ENCODE measurements around the gene DAGLB.
A peak's percentile ranks its signal among the peaks of the same experiment; 100 is the strongest.
"Not testable (repeated sequence)": the region's sequence is repeated elsewhere in the genome, so short reads cannot be mapped to it uniquely, and the experiment has no call there.

DAGLB gene, protein sequence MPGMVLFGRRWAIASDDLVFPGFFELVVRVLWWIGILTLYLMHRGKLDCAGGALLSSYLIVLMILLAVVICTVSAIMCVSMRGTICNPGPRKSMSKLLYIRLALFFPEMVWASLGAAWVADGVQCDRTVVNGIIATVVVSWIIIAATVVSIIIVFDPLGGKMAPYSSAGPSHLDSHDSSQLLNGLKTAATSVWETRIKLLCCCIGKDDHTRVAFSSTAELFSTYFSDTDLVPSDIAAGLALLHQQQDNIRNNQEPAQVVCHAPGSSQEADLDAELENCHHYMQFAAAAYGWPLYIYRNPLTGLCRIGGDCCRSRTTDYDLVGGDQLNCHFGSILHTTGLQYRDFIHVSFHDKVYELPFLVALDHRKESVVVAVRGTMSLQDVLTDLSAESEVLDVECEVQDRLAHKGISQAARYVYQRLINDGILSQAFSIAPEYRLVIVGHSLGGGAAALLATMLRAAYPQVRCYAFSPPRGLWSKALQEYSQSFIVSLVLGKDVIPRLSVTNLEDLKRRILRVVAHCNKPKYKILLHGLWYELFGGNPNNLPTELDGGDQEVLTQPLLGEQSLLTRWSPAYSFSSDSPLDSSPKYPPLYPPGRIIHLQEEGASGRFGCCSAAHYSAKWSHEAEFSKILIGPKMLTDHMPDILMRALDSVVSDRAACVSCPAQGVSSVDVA

DNA sequence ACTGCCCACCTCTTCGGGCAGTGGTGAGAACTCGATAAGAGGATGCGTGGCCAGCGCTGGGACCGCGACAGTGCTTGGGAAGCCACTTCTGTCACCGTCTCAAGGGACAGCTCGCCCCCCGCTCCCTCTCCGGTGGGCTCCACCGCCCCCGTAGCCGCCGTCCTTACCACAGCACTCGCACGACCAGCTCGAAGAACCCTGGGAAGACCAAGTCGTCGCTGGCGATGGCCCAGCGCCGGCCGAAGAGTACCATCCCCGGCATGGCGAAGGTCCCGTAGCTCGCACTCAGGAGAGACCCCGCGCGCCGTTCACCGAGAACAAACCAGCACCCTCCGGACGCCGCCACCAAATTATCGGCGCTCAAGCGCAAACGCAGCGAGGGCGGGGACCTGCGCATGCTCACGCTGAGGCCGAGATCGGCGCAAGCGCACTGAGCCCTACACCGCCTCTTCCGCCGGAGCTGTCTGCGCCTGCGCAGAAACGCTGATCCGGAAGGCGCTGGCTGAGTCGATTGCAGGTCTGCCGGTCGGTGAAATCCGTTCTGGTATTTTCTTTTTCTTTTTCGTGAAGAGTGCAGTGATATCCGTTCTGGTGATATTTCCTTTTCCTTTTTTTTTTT is at the start of gene DAGLB:
Gene DAGLB, minus strand, starts transcription at position 374 of the 619 bp plus-strand sequence. Its CDS starts 112 bp downstream, at position 262.
- peak; percentile 84 to 94 for DNase-seq

DNA sequence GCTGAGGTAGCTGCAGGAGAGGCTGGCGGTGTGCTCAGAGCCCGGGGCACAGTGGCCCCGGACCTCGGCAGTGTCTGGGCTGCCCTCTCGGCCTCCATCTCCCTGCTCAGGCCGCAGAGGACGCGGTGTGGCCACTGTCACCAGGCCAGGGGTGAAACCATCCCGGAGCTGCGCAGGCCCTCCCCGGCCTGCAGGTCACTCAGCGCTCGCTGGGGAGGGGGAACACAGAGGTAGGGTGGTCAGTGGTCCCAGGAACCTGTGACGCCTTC is 49.8 kb upstream of the DAGLB start:
- no peak for DNase-seq

DNA sequence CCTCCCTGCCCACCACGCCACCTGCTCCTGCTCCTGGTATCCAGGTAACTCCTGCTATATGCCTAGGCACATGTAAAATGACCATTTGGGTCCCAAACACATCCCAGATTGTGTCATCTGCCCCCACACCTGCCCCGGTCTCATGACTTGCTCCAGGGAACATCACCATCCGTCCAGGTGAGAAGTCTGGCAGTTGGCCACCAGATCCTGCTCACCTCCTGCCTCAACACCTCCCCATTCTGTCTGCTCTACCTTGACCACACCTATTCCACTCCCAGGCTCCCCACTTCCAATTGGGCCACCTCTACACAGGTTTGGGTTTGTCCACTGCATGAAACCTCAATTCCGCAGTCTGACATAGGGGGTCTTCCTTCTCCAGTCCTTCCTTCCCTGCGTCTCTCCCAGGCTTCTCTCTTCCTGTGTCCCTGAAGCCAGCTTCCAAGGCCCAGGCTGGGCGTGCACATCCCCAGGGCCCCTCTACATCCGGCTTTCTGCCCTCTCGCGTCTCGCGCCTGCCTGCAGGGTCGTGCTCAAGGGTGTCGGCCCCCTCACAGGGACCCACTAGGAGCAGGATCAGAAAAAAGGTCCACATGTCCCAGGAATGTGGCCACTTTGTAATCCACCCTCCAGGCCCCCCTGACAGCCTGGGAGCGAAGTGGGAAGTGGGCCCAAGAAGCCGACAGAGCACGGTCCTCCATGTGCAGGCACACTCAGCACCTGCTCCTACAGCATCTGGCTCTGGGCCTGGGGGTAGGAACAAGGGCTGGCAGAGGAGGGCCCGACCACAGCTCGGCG is 49.3 kb upstream of the DAGLB start:
- peak; percentile 27 to 41 for DNase-seq

DNA sequence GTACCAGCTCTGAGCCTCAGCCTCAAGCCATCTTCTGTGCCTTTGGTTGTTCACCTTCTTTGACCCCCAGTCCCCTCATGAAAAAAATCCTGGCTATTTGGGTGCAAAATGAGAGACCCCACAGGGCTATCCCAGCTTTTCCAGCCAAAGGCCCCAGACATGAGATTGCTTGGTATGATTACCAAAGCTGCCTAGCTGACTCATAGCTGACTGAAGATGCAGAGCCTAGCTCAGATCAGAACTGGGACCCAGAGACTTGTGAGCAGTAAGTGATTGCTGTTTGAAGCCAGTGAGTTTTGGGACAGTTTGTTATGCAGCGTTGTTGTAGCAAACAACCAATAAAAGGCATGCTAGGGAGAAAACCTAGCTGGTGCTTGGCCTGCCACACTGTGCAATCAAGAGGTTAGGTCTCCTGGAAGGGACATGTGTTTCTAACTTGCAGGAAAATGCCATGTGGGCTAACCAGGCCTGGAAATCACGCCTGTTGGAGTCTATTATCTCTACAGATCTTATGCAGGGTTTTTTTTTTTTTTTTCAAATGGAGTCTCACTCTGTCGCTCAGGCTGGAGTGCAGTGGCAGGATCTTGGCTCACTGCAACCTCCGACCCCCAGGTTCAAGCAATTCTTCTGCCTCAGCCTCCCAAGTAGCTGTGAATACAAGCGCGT is 48.0 kb upstream of the DAGLB start:
- DNase-seq = no peak

DNA sequence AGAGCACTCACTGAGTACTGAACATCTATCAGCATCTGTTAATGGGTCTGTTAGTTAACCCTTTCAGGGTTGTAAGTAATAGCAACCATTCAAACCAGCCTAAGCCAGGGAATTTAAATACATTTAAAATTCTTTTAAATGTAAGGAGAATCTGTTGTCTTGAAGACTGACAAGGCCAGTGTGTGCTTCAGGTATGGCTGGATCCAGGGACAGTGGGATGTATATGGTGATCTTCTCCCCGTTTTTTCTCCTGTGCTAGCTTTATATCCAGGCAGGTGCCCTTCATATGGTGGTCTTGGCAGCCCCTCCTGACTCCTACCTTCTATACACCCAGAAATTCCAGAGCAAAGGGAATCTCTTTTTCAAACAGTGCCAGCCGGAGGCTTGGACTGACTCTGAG is 46.6 kb upstream of the DAGLB start:
- no peak for DNase-seq

DNA sequence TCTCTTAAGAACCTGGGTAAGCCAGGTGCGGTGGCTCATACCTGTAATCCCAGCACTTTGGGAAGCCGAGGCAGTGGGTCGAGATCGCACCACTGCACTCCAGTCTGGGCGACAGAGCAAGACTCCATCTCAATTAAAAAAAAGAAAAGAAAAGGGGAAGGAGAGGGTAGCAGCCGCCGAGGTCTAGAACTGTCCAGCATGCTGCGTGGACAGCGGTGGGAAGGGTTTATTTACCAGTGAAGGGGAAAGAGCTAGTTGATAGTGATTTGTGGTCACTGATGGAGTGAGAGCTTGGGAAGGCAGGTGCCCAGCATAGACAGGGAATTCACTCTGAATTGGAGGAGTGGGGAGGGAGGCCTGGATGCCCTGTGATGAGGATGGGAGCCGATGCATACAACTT is 43.4 kb upstream of the DAGLB start:
- DNase-seq = no peak

DNA sequence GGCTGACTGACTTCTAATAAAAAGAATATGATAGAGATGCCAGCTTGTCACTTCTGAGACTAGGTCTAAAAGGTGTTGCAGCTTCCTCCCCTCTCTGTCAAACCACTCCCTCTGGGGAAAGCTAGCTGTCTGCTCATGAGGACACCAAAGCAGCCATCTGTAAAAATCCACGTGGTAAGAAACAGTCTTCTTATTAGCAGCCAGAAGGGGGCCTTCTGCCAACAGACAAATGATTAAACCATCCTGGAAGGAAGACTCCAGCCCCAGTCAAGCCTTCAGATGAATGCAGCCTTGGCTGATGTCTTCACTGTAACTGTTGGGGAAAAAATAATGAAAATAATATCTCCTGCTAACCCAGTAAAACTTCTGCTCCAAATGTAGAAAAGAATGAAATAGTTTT is 41.9 kb upstream of the DAGLB start:
- peak; percentile 21 to 41 for DNase-seq

DNA sequence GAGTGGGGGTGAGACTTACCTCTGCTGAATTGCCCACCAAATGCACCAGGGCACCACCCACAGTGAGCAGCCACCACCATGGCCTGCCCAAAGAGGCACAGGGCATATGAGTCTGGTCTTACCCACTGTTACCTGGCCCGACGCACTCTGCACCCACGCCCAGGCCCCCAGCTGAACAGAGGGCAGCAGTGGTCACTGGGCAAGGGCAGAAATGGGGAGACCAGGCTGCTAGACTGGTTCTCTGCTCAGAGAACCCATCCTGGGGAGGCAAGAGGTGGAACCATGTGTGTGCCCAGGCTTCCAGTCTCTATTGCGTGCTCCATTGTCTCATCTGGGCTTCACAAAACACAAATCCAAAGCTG is 39.4 kb upstream of the DAGLB start:
- no peak for DNase-seq

DNA sequence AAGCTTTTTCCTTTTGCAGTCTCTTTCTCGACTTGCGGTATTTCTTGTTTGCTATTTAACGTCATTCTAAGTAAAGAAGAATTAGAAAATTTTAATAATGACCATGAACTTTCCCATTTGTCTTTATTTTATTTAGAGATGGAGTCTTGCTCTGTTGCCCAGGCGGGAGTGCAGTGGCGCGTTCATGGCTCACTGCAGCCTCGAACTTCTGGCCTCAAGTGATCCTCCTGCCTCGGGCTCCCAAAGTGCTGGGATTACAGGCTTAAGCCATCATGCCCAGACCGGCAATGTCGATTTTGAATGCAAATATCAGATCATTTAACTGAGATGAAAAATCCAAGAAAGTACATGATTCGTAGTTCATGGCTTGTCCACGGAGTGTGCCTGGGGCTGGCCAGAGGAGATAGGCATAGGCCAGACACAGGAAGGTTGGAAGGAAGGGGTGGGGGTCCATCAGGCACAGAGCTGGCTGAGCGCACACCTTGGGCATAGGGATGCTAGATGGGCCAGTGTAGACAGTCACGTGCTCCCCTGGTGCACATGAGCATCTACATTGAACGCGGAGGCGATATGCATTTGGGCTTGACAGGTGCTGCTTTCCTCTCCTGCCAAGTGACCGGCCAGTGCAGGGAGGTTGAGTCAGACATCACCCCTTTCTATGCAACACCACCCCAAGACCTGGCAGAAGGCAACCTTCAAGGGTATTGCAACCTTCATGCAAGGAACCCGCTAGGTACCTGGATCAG is 38.9 kb upstream of the DAGLB start:
- no peak for DNase-seq

DNA sequence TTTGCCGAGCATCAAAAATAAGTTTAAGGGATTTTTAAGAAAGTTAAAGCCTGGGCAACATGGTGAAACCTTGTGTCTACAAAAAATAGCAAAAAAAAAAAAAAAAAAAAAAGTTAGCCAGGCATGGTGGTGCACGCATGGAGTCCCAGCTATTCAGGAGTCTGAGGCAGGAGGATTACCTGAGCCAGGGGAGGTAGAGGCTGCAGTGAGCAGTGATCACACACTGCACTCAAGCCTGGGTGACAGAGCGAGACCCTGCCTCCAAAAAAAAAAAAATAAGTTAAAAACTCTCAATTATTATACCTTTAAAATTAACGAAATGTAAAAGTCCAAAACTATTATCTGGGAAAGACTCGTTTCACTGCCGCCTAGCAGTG is 35.0 kb upstream of the DAGLB start:
- DNase-seq = no peak

DNA sequence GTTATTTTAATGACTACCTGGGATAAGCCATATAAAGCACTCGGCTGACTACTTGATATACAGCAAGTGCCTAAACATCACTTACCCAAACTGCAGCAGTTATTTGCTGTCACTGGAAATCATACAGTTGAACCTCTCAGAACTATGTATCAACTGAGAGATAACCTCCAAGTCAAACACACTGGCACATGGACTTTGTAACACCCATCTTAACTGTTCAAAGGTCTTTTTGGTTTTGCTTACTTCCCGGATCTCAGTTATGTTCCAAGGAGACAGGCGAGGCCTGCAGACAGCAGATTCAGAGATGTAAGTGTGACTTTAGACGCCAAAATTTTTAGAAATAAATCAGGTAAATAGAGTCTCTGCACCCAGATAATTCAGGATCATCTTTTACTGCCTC is 34.6 kb upstream of the DAGLB start:
- DNase-seq = no peak

DNA sequence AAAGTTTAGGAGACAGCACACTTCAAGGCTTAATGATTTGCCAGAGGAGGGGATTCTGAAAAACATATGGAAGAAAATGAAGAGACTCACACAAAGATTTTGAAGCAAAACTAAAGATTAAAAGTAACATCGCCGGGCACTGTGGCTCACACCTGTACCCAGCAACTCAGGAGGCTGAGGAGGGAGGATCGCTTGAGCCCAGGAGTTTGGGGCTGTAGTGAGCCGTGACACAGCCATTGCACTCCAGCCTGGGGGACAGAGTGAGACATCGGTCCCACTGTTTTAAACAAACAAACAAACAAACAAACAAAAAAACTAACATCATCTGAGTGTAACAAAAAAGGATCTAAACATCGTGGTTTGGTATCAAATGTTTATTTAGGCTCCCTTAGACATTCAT is 33.7 kb upstream of the DAGLB start:
- no peak for DNase-seq

DNA sequence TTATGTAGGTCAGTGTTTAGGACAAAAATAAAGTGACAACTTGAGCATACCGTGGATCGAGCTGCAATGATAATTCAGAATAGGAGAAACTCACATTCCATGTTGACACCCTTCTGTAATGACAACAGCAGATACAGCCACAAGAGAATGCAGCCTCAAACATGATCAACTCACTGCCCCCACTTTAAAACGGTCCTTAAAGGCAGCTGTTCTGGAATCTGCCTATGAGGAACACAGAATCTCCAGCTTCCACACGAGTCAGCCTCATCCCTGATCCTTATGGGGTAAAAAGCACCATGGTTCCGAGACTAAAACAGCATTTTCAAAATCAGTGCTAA is 32.5 kb upstream of the DAGLB start:
- DNase-seq = no peak

DNA sequence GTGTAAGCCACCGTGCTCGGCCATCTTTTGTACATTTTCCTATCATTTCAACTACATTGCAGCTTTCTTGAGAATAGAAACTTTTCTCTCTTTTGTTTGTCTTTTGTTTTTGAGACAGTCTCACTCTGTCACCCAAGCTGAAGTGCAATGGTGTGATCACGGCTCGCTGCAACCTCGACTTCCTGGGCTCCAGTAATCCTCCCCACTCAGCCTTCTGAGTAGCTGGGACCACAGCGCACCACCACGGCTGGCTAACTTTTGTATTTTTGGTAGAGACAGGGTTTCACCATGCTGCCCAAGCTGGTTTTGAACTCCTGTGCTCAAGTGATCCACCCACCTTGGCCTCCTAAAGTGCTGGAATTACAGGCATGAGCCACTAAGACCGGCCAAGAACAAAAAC is 31.3 kb upstream of the DAGLB start:
- no peak for DNase-seq

DNA sequence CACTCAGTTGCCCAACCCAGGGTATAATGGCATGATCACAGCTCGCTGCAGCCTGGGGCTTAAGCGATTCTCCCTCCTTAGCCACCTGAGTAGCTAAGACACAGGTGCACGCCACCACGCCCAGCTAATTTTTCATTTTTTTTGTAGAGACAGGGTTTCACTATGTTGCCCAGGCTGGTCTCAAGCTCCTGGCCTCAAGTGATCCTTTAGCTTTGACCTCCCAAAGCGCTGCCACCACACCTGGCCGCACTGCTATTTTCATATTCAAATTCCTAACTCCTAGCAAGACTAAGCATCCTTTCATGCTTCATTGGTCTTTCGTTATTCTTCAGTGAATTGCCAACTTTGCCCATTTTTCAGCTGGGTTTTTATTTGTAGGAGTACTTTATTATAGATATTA is 30.4 kb upstream of the DAGLB start:
- no peak for DNase-seq

DNA sequence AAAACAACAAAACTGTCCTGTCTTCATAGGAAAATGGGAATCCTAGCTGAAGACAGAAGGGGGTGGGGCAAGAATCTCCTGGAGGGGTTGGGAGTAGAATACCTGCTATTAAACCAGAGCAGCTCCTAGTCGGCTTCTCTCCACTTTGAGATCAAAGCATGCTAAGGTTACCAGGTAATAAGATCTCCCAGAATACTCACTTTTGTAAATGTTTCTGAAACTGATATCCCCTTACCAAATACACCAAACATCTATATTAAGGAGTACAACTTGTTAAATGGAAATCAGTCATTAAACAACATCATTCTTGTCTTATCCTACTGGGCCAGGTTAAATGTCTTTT is 29.5 kb upstream of the DAGLB start:
- DNase-seq = no peak

DNA sequence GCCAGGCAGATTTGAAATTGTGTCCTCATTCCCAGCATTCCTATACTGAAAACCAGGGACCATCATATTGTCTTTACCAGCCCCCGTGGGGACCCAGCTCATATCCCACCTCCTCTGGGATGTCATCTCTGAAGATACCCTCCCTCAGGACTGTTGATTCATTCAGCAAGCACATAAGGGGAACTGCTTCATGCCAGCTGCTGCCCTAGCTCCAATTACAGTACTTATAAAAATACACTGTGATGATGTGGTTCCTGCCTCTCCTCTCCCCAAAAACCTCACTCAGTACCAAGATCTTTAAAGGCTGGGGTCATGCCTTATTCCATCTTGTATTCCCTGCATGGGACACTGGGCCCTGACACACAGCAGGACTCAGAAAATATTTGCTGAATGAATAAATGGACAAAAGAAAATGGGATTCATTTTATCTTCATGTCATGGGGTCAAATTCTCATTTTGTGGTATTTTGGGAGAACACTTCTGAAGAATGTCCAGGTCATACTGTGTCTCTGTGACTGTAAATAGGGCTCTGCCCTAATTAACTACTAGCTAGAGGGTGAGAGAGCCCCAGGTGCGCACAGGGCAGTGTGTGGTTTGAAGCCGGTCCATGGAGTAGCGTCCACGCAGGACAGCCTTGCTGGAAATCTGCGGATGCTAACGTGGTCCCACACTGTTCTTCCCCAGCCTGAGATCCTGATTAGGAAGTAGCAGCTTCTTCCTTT is 29.0 kb upstream of the DAGLB start:
- no peak for DNase-seq

DNA sequence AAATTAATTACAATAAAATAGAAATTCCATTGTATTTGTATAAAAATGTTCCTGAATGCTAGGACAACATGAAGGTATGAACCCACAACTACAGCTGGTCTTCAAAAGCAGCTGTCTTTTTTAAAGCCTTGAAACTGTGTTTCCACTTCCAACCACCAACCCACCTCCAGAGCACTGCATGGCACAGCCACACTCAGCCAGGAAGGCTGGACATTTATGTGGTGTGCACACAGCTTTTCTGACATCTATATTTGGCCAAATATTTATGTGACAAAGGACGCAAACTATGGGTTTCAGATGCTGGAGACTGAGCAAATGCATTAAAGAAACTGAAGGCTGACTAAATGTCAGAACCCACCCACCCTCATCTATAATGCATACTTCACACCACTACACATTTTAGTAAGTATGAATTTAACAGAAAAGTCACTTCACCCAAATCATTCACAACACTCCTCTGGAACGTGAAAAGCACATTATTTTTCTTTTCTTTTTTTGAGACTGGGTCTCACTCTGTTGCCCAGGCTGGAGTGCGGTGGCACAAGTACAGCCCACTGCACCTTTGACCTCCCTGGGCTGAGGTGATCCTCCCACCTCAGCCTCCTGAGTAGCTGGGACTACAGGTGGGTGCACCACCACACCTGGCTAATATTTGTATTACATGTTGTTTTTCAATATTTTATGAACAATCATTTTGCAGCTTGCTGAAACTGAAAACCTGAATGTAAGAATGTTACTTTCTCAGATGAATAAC is 27.9 kb upstream of the DAGLB start:
- no peak for DNase-seq

DNA sequence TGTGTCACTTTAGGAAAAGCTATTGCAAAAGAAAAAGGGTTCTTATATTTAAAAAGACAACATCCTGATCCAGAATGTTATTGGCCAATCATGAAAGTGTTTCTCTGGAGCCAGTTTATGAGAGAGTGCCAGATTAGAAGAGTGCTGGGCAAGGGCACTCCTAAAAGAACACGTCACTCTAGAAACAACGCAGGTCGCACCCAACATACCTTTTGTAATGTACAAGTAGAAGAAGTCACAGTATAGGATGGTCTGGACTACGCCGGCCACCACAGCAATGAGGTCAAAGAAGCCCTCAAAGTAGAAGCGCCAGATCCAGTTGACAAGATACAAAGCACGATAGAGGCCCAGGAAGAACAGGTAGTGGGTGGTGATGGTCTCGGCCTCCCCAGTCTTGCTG is 18.1 kb upstream of the DAGLB start:
- no peak for DNase-seq

DNA sequence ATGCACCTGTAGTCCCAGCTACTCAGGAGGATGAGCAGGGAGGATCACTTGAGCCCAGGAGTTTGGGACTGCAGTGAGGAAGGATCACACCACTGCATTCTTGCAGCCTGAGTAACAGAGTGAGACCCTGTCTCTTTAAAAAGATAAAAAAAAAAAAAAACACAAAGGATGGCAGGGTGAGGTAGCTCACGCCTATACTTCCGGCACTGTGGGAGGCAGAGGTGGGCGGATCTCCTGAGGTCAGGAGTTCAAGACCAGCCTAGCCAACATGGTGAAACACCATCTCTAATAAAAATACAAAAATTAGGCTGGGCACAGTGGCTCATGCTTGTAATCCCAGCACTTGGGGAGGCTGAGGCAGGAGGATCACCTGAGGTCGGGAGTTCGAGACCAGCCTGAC is 15.9 kb upstream of the DAGLB start:
- not testable (repeated sequence) for DNase-seq

DNA sequence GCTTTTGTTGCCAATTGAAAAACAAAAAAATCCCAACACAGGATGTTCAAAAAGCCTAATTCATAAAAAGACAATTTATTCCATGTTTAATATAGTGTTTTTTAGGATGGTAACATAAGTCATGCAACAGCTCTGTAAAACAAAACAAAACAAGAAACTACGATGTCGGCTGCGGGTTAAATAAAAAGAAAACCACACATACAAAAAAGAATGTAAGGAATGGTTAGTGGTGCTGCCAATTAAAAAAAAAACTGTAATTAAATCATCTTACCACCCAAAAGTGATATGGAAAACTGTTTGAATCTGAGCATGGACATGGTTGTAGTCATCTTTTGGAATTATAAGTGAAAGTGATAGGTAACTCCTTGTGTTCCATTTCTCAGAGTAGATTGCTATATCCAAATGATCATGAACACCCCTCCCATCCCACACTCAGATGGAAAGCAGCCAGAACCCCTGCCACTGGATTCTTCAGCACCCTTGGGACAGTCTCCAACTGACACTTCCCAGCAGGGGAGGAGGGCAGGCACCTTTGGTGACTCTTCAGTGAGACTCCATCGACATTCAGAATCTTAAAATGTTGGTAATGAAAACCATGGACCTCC is 14.3 kb upstream of the DAGLB start:
- DNase-seq = no peak
